Stimulated activated memory B cell treated with anti-CD40 and anti-IgM and Interleukin-4, amounts not matched to agents 10 μg/mL and 1 μg/mL and 100 μg/mL, for 72 hours (primary cell): ENCODE data around the gene ANXA3.
"Not testable (repeated sequence)": the region's sequence is repeated elsewhere in the genome, so short reads cannot be mapped to it uniquely, and the experiment has no call there.

Experiments used
- ATAC-seq: fragments of 150-1000 bp; cut with Tn5 transposase; 2 replicates; pipeline ENCODE4 v1.10.0; 2021
- H3K27ac Mint-ChIP-seq: one replicate; pipeline ENCODE4 v1.8.0; 2022; ENCODE audit warnings: mild to moderate bottlenecking, mixed read lengths
- H3K27me3 Mint-ChIP-seq: one replicate; pipeline ENCODE4 v1.8.0; 2022; ENCODE audit warnings: mixed read lengths
- H3K36me3 Mint-ChIP-seq: one replicate; pipeline ENCODE4 v1.8.0; 2022; ENCODE audit warnings: mixed read lengths
- H3K4me1 Mint-ChIP-seq: one replicate; pipeline ENCODE4 v1.8.0; 2022; ENCODE audit warnings: mixed read lengths
- H3K4me3 Mint-ChIP-seq: one replicate; pipeline ENCODE4 v1.8.0; 2022; ENCODE audit warnings: mild to moderate bottlenecking, moderate library complexity, mixed read lengths
- H3K9me3 Mint-ChIP-seq: one replicate; pipeline ENCODE4 v1.8.0; 2022; ENCODE audit warnings: mixed read lengths

The ANXA3 gene

DNA sequence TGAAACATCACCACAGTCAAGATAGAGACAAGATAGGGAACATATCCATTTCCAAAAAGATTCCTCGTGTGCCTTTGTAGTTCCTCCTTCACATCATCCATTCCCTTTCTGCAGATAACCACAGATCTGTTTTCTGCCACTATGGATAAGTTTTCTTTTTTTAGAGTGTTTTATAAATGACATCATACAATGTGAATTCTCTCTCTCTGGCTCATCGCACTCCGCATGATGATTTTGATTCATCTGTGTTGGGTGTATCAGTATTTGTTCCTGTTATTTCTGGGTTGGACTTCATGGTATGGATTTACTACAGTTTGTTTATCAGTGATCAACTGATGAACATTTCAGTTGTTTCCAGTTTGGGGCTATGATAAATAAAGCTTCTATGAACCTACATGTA, 23.2 kb upstream of the ANXA3 start:
- peaks cover 14% of the 10 kb centered on the region for H3K27me3 Mint-ChIP-seq
- no peaks in the 10 kb centered on the region for H3K9me3 Mint-ChIP-seq
- H3K27ac Mint-ChIP-seq, result no peak overlapping the region
- ATAC-seq, result no peak
- no peaks in the 10 kb centered on the region for H3K36me3 Mint-ChIP-seq
- H3K4me1 Mint-ChIP-seq, result no peaks in the 10 kb centered on the region
- no peak overlapping the region for H3K4me3 Mint-ChIP-seq

DNA sequence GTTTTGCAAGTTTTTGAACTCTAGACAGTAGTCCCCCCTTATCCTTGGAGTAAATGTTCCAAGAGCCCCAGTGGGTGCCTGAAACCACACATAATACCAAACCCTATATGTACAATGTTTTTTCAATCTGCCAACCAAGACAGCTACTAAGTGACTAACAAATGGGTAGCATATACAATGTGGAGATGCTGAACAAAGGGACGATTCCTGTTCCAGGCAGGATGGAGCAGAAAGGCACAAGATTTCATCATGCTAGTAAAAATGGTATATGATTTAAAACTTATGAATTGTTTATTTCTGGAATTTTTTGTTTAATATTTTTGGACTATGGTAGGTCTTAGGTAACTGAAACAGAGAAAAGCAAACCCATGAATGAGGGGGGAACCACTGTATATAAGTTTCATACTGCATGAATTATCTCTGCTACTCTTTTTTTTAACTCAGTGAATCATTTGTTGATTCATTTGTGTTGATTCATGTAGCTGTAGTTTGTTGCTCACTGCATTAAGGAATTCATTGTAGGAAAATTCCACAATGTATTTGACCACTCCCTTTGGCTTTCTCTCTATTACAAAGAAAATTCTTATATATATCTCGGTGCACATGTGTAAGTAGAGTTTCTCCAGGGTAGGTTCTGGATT, 21.9 kb upstream of the ANXA3 start:
- no peaks in the 10 kb centered on the region for H3K9me3 Mint-ChIP-seq
- no peaks in the 10 kb centered on the region for H3K4me1 Mint-ChIP-seq
- no peak for ATAC-seq
- no peak overlapping the region for H3K27ac Mint-ChIP-seq
- H3K27me3 Mint-ChIP-seq, result peaks cover 4% of the 10 kb centered on the region
- no peak overlapping the region for H3K4me3 Mint-ChIP-seq
- H3K36me3 Mint-ChIP-seq, result no peaks in the 10 kb centered on the region

DNA sequence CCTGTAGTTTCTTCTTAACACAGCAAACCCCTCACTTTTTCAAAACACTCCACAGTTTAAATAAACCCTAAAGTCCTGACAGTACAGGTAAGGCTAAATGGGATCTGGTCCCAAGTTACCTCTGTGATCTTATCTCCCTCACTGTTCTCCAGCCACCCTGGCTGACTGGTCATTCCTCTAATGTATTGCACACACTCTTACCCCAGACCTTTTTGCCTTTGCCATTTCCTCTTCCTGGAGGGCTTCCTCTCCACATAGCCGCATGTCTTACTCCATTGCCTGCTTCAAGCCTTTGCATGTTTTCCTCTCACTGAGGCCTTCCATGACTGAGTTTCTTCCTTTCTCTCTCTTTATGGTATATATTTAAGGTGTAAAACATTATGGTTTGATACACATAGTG, 19.5 kb upstream of the ANXA3 start:
- Mint-ChIP-seq H3K9me3 (no peaks in the 10 kb centered on the region), H3K36me3 (no peaks in the 10 kb centered on the region), H3K27me3 (no peaks in the 10 kb centered on the region)

DNA sequence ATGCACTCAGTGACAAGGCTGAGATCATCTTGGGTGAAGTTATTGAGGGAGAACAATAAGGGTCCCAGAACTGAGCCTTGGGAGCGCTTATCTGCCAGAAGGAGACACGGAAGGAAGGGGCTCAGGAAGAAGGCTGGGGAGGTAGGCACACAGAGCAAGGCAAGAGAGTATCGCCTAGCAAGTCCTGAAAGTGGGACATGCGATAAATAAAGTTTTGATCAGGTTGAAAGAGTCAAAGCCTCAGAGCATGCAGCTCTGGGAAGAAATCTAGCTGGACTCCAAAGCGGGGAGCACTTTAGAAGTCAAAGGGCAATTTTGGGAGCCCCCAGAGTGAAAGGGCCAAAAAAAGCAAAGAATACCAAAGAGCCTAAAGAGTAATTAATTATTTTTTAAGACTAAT, 17.7 kb upstream of the ANXA3 start:
- no peaks in the 10 kb centered on the region for H3K27me3 Mint-ChIP-seq
- H3K4me3 Mint-ChIP-seq, result no peak overlapping the region
- H3K4me1 Mint-ChIP-seq, result no peaks in the 10 kb centered on the region
- H3K9me3 Mint-ChIP-seq, result no peaks in the 10 kb centered on the region
- no peak overlapping the region for H3K27ac Mint-ChIP-seq
- ATAC-seq, result no peak
- no peaks in the 10 kb centered on the region for H3K36me3 Mint-ChIP-seq

More for the DNA sequence above, 19.5 kb upstream of the ANXA3 start:
- H3K27ac Mint-ChIP-seq, result no peak overlapping the region
- H3K4me1 Mint-ChIP-seq, result no peaks in the 10 kb centered on the region
- no peak for ATAC-seq
- no peak overlapping the region for H3K4me3 Mint-ChIP-seq

DNA sequence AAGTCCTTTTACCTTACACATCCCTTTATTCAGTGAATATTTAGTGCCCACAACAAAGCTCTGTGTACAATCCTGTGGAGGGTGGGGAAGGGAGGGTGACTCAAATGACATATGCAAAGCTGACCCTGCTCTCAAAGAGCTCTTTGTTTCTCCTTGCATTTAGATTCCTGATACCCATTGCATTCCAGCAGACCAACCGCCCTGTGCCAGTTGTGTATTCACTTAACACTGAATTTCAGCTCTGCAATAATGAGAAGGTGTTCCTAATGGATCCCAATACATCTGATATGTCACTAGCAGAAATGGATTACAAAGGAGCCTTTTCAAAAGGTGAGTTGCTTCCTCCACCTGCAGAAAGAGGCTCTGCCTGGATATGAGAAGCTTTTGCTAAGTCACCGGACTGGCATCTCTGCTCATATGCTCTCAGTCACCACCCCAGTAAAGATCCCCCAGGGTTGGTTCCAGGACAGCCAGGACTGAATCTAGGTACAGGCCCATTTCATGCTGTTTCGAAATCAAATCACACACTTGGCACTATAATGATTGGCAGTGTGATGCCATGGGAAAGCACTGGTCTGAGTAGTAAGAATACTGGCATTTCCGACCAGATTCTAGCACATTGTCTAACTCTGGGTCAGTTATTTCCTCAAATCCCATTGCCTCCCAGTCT, 17.1 kb upstream of the ANXA3 start:
- H3K9me3 Mint-ChIP-seq, result no peaks in the 10 kb centered on the region
- ATAC-seq, result no peak
- H3K27me3 Mint-ChIP-seq, result no peaks in the 10 kb centered on the region

DNA sequence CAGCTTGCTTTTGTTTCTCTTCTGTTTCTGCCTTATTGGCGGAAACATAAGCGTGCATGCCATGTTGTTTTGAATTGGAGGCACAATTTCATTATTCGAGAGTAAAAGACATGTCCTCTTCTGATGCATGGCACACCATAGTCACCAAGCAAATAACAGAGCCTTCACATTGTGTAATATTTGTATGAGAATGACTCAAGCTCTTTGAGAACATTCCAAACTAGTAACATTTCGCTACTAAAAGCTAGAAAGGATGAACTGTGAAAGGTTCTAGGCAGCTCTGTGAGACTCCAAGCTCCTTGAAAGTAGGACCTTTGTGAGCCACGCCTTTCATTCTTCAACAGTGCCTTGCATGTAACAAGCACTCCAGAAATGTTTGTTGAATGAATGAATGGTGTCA, 9.2 kb upstream of the ANXA3 start:
- Mint-ChIP-seq H3K4me1 (no peaks in the 10 kb centered on the region), H3K36me3 (no peaks in the 10 kb centered on the region), H3K4me3 (no peak overlapping the region), H3K9me3 (no peaks in the 10 kb centered on the region), H3K27ac (no peak overlapping the region), H3K27me3 (peaks cover 14% of the 10 kb centered on the region)
- no peak for ATAC-seq

More for the DNA sequence above, 17.1 kb upstream of the ANXA3 start:
- Mint-ChIP-seq H3K27ac (no peak overlapping the region), H3K4me3 (no peak overlapping the region), H3K36me3 (no peaks in the 10 kb centered on the region), H3K4me1 (no peaks in the 10 kb centered on the region)

DNA sequence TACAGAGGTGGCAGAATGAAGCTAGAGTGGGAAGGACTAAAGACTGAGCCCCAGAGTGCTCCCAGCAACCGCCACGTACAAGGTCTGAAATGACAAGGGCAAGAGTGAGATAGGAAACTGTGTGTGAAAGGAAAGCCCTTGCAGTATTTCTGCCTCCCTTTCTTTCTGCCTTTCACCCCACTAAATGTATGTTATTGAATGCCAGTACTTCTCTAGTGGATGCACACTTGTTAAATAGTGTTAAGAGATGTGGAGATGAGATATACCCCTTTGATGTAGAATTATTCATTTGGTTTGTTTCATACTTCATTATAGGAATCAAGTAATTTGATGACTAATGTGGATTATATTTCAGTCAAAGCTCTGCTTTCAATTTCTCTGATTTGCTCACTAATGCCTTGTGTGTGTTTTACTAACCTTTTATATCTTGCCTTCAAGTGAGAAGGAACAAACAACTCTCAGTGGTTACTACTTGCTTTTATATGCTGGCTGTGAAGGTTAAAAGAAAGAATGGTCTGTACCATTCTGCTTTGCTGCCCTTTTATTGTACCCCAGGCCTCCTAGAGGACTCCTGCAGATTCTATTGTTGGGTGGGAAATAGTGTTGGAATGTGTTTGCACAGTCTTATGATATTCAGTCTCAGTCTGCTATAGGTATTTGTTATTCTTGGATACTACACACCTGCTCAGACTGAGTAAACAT, 8.0 kb upstream of the ANXA3 start:
- Mint-ChIP-seq H3K9me3 (no peaks in the 10 kb centered on the region), H3K36me3 (no peaks in the 10 kb centered on the region), H3K27me3 (peaks cover 14% of the 10 kb centered on the region), H3K27ac (no peak overlapping the region), H3K4me1 (no peaks in the 10 kb centered on the region), H3K4me3 (no peak overlapping the region)
- ATAC-seq, result no peak

DNA sequence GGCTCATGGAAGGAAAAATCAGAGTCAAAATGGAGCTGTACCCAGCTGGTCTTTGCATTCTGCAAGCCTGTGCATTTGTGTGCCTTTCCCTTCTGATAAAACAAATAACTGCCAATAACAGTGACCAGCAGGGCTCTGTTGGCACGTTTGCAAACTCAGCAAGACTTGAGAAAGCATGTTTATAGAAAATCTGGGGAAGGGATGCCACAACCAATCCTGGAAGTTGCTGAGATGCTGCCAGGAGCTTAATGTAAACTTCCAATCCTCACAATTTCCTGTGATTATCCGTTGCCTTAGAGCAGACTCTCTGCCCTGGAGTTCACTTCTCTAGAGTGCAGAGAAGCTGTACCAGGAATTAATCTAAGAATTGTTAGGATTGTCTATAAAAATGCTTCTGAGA, 6.9 kb upstream of the ANXA3 start:
- no peak overlapping the region for H3K27ac Mint-ChIP-seq
- ATAC-seq, result no peak
- H3K36me3 Mint-ChIP-seq, result no peaks in the 10 kb centered on the region
- no peak overlapping the region for H3K4me3 Mint-ChIP-seq
- H3K9me3 Mint-ChIP-seq, result no peaks in the 10 kb centered on the region
- H3K4me1 Mint-ChIP-seq, result no peaks in the 10 kb centered on the region
- H3K27me3 Mint-ChIP-seq, result peaks cover 14% of the 10 kb centered on the region

DNA sequence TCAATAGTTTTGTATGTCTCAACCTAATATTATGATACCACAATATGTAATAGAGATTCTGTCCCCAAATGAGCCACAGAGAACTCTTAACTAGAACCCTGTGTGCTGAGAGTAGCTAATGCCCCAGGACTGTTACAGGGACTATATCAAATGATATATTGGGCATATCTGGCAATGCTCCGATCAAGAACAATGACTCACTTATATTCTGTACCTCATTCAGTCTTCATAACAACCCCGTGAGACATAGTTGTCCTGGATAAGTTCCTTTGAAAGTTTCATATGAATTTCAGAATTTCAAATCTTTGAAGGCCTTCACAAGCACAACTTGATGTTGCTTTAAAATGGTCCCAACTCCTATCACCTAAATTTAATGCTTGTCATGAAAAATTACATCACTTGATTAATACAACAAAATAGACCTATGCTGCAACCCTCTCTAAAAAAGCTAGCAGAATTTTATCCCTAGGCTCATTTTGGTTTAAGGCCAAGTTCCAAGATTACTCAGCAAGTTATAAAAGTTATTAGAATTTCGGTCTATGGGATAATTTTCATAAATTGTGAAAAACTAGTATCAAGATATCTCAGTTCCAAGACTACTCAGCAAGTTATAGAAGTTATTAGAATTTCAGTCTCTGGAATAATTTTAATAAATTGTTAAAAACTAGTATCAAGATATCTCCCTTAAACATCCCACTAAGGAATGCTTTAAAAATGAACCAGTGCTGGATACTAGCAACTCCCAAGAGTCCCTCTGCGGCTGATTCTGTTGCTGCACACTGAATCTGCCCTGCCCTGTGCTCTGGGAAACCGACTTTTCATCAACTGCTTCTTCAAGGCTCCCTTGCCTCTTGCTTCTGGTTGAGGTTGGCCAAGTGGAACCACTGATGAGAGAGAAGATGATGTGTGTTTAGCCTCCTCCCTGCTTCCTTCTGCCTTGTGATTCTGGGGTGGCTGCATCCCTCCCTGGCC, 6.0 kb upstream of the ANXA3 start:
- no peaks in the 10 kb centered on the region for H3K4me1 Mint-ChIP-seq
- H3K27ac Mint-ChIP-seq, result no peak overlapping the region
- H3K36me3 Mint-ChIP-seq, result no peaks in the 10 kb centered on the region
- peaks cover 18% of the 10 kb centered on the region for H3K27me3 Mint-ChIP-seq
- ATAC-seq, result no peak
- H3K4me3 Mint-ChIP-seq, result no peak overlapping the region
- H3K9me3 Mint-ChIP-seq, result no peaks in the 10 kb centered on the region

DNA sequence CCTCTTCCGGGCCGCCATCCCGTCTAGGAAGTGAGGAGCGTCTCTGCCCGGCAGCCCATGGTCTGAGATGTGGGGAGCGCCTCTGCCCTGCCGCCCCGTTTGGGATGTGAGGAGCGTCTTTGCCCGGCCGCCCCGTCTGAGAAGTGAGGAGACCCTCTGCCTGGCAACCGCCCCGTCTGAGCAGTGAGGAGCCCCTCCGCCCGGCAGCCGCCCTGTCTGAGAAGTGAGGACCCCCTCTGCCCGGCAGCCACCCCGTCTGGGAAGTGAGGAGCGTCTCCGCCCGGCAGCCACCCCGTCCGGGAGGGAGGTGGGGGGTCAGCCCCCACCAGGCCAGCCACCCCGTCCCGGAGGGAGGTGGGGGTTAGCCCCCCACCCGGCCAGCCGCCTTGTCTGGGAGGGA, 3.7 kb upstream of the ANXA3 start:
- H3K4me3 Mint-ChIP-seq, H3K36me3 Mint-ChIP-seq, H3K27ac Mint-ChIP-seq, H3K9me3 Mint-ChIP-seq, ATAC-seq: not testable (repeated sequence)
- H3K4me1 Mint-ChIP-seq, result peaks cover 16% of the 10 kb centered on the region
- H3K27me3 Mint-ChIP-seq, result peaks cover 21% of the 10 kb centered on the region

DNA sequence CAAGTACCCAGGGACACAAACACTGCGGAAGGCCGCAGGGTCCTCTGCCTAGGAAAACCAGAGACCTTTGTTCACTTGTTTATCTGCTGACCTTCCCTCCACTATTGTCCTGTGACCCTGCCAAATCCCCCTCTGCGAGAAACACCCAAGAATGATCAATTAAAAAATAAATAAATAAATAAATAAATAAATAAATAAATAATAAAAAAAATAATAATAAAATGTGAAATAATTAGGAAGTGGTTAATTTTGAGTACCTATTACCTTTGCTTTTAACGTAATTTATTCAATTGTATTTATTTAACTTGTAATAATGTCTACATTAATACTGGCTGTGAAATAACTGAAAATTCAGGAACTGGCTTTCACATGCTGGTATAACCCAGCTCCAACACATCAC, 2.7 kb upstream of the ANXA3 start:
- not testable (repeated sequence) for ATAC-seq, H3K4me3 Mint-ChIP-seq, H3K27ac Mint-ChIP-seq, H3K9me3 Mint-ChIP-seq, H3K36me3 Mint-ChIP-seq
- peaks cover 23% of the 10 kb centered on the region for H3K27me3 Mint-ChIP-seq
- H3K4me1 Mint-ChIP-seq, result peaks cover 16% of the 10 kb centered on the region

DNA sequence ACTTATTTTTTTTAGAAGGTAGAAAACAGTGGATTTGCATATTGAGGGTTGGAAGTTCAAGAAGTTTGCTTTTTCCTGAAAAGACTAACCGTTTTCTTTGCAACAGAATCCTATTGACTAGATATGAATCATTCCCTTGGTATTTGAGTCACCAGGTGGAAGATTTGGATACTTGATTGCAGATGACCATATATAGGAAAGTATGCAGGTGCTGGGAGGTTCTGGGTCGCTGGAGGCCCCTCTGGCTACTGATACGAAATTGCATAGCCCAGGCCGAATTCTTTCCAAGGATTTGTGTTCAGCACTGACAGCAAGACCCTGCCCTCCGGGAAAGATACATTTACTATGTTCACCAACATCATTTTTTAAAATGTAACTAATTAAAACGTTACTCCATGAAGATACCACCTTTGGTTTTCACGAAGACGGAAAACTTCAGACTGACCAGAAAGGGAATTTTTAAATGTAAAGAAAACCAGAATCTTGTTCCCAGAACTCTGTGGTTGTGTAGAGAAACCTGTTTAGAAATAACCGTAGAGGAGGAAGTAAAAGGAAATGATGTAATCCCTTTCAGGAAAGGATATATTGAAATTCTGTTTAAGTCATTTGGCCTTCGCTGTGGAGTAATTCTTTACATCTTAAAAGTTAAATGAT, 946 bp downstream of the ANXA3 start:
- H3K4me1 Mint-ChIP-seq, result peaks cover 16% of the 10 kb centered on the region
- no peaks in the 10 kb centered on the region for H3K9me3 Mint-ChIP-seq
- H3K27ac Mint-ChIP-seq, result no peak overlapping the region
- no peak for ATAC-seq
- no peak overlapping the region for H3K4me3 Mint-ChIP-seq
- H3K27me3 Mint-ChIP-seq, result peaks cover 35% of the 10 kb centered on the region
- H3K36me3 Mint-ChIP-seq, result no peaks in the 10 kb centered on the region

DNA sequence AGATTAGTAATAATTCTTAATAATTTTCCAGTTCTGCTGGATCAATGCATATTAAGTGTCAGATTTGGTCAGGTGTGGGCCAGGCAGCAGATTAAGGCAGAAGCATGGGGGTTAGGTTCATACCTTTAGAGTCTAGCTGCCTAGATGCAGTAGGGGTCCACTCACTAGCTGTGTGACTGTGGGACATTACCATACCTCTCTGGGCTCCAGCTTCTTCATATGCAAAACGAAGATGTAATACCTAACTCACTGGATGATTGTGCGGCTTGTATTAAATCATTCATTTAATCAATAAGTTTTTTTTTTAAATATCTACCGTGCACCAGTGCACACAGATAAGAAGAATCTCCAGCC, 1.4 kb downstream of the ANXA3 start:
- Mint-ChIP-seq H3K4me3 (no peak overlapping the region), H3K27me3 (peaks cover 35% of the 10 kb centered on the region), H3K4me1 (peaks cover 16% of the 10 kb centered on the region), H3K9me3 (no peaks in the 10 kb centered on the region), H3K36me3 (no peaks in the 10 kb centered on the region), H3K27ac (no peak overlapping the region)
- ATAC-seq, result no peak

DNA sequence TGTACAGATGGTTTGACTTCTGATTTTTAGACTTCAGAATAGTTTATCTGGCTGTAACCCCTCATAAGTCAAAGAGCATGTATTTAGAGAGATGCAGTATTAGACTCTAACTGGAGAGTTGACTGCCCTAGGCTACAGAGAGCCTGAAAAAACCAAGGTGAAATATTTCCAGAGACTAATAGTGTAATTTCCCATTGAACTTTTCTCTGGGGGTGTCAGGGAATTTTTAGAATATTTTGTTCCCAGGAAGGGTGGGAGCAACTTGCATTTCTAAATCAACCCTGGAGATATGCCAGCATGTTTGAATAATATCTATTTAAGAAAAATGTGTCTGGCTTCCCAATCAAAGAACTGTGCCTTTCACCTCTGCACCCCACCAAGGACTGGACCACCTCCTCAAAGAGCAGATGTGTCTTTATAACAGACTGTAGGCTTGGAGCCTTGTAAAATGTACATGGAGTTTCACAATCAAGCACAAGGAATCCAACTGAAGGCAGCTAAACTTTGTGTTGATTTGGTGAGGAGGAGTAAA, 2.0 kb downstream of the ANXA3 start:
- Mint-ChIP-seq H3K27ac (no peak overlapping the region), H3K4me1 (peaks cover 16% of the 10 kb centered on the region), H3K27me3 (peaks cover 35% of the 10 kb centered on the region), H3K4me3 (no peak overlapping the region), H3K9me3 (no peaks in the 10 kb centered on the region), H3K36me3 (no peaks in the 10 kb centered on the region)
- no peak for ATAC-seq
